SK-N-MC (cell line): ENCODE results near the gene CA10.

ENCODE experiments used
- DNase-seq: peaks from one replicate; pipeline ENCODE4 v3.0.0-alpha.2; 2011; ENCODE audit warnings: low read depth, low spot score
- H3K27ac ChIP-seq: fragments of 200-600 bp; sonication (generic); 2 replicates; pipeline ENCODE4 v1.5.1; 2016; ENCODE audit warnings: mixed run types
- H3K36me3 ChIP-seq: fragments of 200-600 bp; sonication (generic); 2 replicates; pipeline ENCODE4 v1.6.1; 2017; ENCODE audit warnings: antibody characterized with exemption, low read length, mixed read lengths; ENCODE audit not compliant: insufficient read depth
- H3K4me3 ChIP-seq: fragments of 200-600 bp; sonication (generic); 2 replicates; pipeline ENCODE4 v1.5.1; 2016
- H3K9ac ChIP-seq: fragments of 200-600 bp; sonication (generic); 2 replicates; pipeline ENCODE4 v1.8.0; 2017; ENCODE audit warnings: mixed run types, mixed read lengths; ENCODE audit not compliant: insufficient read length
- H3K9me3 ChIP-seq: fragments of 200-600 bp; sonication (generic); 2 replicates; pipeline ENCODE4 v1.6.1; 2017; ENCODE audit warnings: low read depth, mild to moderate bottlenecking, antibody characterized with exemption, low read length, moderate library complexity, mixed read lengths
- EZH2 ChIP-seq: fragments of 200-600 bp; sonication (generic); IDR thresholded peaks from one replicate; pipeline ENCODE4 v1.6.1; 2017; ENCODE audit warnings: antibody characterized with exemption
- FOXP2 ChIP-seq: optimal IDR thresholded peaks from 2 replicates; pipeline ENCODE3; 2011; ENCODE audit warnings: mild to moderate bottlenecking, moderate library complexity; ENCODE audit not compliant: insufficient read depth; ENCODE audit errors: extremely low read length, control extremely low read depth
- POLR2AphosphoS5 ChIP-seq: IDR thresholded peaks from 2 replicates; pipeline ENCODE4 v1.6.1; 2012; ENCODE audit warnings: mild to moderate bottlenecking, low read depth, low read length, borderline replicate concordance

The CA10 gene

DNA sequence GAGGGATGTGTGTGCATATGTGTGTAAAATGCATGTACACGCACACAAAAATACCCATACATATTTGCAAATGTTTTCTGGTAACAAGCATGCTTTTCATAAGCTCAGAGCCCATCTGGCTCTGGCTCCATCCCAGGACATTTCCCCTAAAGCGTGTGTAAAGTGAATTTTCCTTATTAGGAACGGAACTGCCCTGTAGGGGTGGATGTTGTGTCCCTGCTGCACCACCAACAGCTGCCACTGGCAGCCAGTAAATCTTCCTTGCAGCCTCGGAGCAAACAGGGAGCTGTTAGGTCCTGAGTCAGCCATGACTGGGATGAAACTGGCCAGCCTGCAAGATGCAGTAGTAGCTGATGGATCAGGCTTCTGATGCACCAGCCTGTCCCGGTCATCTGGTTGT is 504.6 kb downstream of the CA10 start:
- no peak for DNase-seq
- TF ChIP-seq EZH2 (no peak), FOXP2 (no peak), POLR2AphosphoS5 (no peak)
- no peak overlapping the region for H3K27ac ChIP-seq
- H3K4me3 ChIP-seq = no peak overlapping the region
- H3K36me3 ChIP-seq = no peaks in the 10 kb centered on the region
- no peak overlapping the region for H3K9ac ChIP-seq
- no peaks in the 10 kb centered on the region for H3K9me3 ChIP-seq

DNA sequence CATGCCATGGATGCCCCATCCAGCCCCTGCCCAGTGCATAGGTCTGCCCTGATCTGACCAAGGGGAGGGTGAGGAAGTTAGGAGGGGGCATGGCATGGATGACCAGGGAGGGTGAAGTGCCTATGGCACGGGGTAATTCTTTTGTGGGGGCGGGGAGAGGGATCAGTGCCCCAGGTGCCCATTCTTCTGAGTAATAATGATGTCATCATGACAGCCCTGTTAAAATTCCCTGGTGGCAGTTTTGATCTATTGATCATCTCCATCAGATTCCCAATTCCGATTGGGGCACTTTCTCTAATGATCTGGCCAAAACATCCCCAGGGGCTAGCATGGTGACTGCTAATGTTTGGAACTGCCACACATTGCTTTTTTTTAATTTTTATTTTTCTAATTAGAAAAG is 506.0 kb downstream of the CA10 start:
- TF ChIP-seq FOXP2 = no peak
- no peak for TF ChIP-seq EZH2
- no peak for TF ChIP-seq POLR2AphosphoS5
- no peak for DNase-seq
- Histone ChIP-seq H3K36me3 (no peaks in the 10 kb centered on the region), H3K4me3 (no peak overlapping the region), H3K9me3 (no peaks in the 10 kb centered on the region), H3K27ac (no peak overlapping the region), H3K9ac (no peak overlapping the region)

DNA sequence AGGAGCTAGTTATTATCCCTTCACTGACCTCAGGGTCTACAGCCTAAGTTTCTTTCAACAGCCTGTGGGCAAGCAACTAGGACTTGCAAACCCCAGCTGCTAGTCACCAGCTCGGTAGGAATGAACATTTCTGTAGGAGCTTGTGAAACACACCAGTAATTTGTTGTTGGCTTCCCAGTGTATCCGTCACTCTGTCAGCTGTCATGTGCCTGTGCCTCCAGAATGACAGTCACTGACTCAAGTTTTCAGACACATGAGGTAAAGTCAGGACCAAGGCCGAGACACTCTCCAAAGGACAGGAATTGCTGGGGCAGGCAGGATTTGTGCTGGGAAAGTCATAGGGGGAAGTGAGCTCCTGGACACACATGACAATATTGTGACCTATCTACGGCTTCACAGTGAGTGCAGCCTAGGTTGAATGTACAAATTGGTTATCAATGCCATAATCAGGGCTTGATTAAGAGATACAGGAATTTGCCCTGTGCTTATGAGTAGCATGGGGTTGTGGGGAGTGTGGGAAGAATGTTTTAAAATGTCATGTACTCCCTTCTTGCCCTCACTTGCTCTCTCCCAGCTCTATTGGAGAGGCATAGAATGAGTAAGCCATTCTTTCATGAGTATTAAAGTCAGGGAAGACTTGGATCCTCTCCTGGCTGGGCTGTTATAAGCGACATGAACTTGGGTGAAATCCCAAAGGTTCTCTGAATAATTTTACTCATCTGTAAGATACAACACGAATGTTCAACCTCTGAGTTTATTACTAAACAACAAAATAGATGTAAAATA is 506.8 kb downstream of the CA10 start:
- DNase-seq = no peak
- H3K36me3 ChIP-seq = no peaks in the 10 kb centered on the region
- no peak for TF ChIP-seq POLR2AphosphoS5
- TF ChIP-seq EZH2 = no peak
- no peak for TF ChIP-seq FOXP2
- H3K4me3 ChIP-seq = no peak overlapping the region
- no peaks in the 10 kb centered on the region for H3K9me3 ChIP-seq
- no peak overlapping the region for H3K9ac ChIP-seq
- H3K27ac ChIP-seq = no peak overlapping the region

GRCh38 chr17:51650772-51651171 is 507.7 kb downstream of the CA10 start:
- no peak for TF ChIP-seq POLR2AphosphoS5
- no peak for TF ChIP-seq EZH2
- TF ChIP-seq FOXP2 = no peak
- no peak for DNase-seq
- no peak overlapping the region for H3K27ac ChIP-seq
- H3K36me3 ChIP-seq = no peaks in the 10 kb centered on the region
- H3K4me3 ChIP-seq = no peak overlapping the region
- H3K9me3 ChIP-seq = no peaks in the 10 kb centered on the region
- no peak overlapping the region for H3K9ac ChIP-seq

DNA sequence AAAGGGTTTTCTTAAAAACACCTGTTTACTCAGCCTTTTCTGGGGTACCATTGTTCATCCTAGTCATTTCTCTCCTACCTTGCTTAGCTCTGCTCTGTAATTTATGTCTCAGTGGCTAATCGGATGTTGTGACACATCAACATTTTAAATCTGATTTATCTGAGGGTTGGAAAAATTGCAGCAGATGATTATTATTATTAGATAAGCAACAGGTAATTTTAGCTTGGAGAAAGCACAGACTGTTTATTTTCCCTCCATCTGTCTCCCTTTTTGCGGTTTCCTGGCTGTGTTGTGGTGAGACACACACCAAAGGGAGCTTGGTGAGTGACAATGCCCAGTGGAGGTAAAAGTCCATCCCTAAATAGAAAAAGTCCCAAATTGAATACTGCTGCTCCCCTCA is 508.3 kb downstream of the CA10 start:
- Histone ChIP-seq H3K9ac (no peak overlapping the region), H3K9me3 (no peaks in the 10 kb centered on the region), H3K36me3 (no peaks in the 10 kb centered on the region), H3K27ac (no peak overlapping the region), H3K4me3 (no peak overlapping the region)
- no peak for DNase-seq
- no peak for TF ChIP-seq POLR2AphosphoS5
- no peak for TF ChIP-seq EZH2
- no peak for TF ChIP-seq FOXP2

DNA sequence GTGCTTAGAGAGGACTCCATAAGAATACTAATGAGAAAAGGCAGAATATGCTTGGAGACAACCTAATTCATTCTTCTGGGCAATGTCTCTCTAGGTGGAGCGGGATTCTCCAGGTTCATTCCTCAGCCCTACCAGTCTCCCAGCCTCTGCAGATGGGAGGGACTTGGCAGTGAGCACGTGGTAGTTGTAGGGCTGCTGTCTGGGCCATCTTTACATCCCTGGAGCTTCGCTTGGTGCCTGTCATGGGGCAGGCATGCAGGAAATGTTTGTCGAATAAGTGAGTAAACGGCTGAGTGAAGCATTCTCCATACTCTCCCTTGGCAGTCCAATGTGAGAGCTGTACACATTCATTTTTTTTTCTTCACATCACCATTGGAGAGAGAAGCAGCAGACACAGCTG is 510.7 kb downstream of the CA10 start:
- Histone ChIP-seq H3K9ac (no peak overlapping the region), H3K9me3 (no peaks in the 10 kb centered on the region), H3K36me3 (no peaks in the 10 kb centered on the region), H3K4me3 (no peak overlapping the region), H3K27ac (no peak overlapping the region)
- no peak for DNase-seq
- no peak for TF ChIP-seq EZH2
- no peak for TF ChIP-seq POLR2AphosphoS5
- no peak for TF ChIP-seq FOXP2

DNA sequence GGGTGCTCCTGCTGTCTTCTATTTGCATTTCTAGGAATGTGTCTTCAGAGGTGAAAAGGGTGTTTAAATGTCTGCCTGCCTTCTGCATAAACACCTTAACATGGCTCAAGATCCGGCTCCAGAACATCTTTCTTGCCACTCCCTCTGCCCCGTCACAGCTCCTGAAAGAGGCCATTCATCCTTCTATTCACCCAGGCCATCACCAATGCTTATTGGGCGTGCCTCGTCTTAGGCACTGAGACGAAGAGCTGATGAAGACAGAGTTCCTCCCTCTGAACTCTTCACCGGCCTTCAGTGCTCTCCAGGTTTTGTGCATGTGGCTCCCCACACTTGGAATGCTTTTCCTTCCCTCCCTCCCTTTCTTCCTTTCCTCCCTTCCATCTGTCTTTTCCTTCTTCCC is 511.4 kb downstream of the CA10 start:
- Histone ChIP-seq H3K36me3 (no peaks in the 10 kb centered on the region), H3K9me3 (no peaks in the 10 kb centered on the region), H3K27ac (no peak overlapping the region), H3K9ac (no peak overlapping the region), H3K4me3 (no peak overlapping the region)
- no peak for DNase-seq
- TF ChIP-seq FOXP2 = no peak
- no peak for TF ChIP-seq POLR2AphosphoS5
- no peak for TF ChIP-seq EZH2

GRCh38 chr17:51646539-51646938 is 512.0 kb downstream of the CA10 start:
- H3K27ac ChIP-seq = no peak overlapping the region
- DNase-seq = no peak
- H3K9me3 ChIP-seq = no peaks in the 10 kb centered on the region
- H3K4me3 ChIP-seq = no peak overlapping the region
- H3K9ac ChIP-seq = no peak overlapping the region
- H3K36me3 ChIP-seq = no peaks in the 10 kb centered on the region
- no peak for TF ChIP-seq EZH2
- TF ChIP-seq POLR2AphosphoS5 = no peak
- no peak for TF ChIP-seq FOXP2

- TF ChIP-seq FOXP2 (no peak), POLR2AphosphoS5 (no peak), EZH2 (no peak)
- Histone ChIP-seq H3K36me3 (no peaks in the 10 kb centered on the region), H3K9me3 (no peaks in the 10 kb centered on the region), H3K27ac (no peak overlapping the region), H3K4me3 (no peak overlapping the region), H3K9ac (no peak overlapping the region)
- no peak for DNase-seq
Measured at GRCh38 chr17:51645056-51645455, 513.5 kb downstream of the CA10 start.
